H1 (cell line): Measurements from ENCODE around the gene MCHR1. TPM values are rescaled to one million over a fixed set of nuclear protein-coding genes. Genes with fewer than 3 reads are reported as not detected.

Experiments
- CTCF ChIA-PET: fragments of 300-600 bp; sonication (Branson Sonifier 250); formaldehyde crosslinking; loops from one replicate; lab custom pipeline; 2021; ENCODE audit not compliant: partially characterized antibody; lab: Charles Lee
- POLR2A ChIA-PET: fragments of 300-600 bp; sonication (Branson Sonifier 250); formaldehyde crosslinking; loops from one replicate; lab custom pipeline; 2021; ENCODE audit warnings: inconsistent platforms; ENCODE audit not compliant: partially characterized antibody; lab: Charles Lee
- DNase-seq, 2 experiments: peaks; one replicate each; pipeline versions ENCODE4 v3.0.0 to v3.0.0-alpha.2; 2010 to 2022; ENCODE audit warnings: low spot score in 2 of 2, low read depth in 1 of 2, mixed read lengths in 1 of 2
- FAIRE-seq: peaks from 2 replicates; lab custom pipeline; 2011; peaks lifted over from hg19 to GRCh38; lab: Jason Lieb, UNC
- H2AFZ ChIP-seq: 2 replicates; pipeline ENCODE4 v1.8.1; 2012; ENCODE audit warnings: low read length, inconsistent platforms
- H2AK5ac ChIP-seq: 2 replicates; pipeline ENCODE4 v1.6.1; 2013; ENCODE audit warnings: low read depth, low read length
- H2BK120ac ChIP-seq: replicated peaks from 2 replicates; pipeline ENCODE3; 2013; ENCODE audit warnings: low read depth, low read length, inconsistent platforms
- H2BK12ac ChIP-seq: 2 replicates; pipeline ENCODE4 v1.6.1; 2013; ENCODE audit warnings: low read depth, low read length
- H2BK15ac ChIP-seq: 2 replicates; pipeline ENCODE4 v1.6.1; 2013; ENCODE audit warnings: low read length
- H2BK20ac ChIP-seq: 2 replicates; pipeline ENCODE4 v1.6.1; 2013; ENCODE audit warnings: low read length
- H2BK5ac ChIP-seq: 2 replicates; pipeline ENCODE4 v1.6.1; 2013; ENCODE audit warnings: low read depth, low read length
- H3K14ac ChIP-seq: 2 replicates; pipeline ENCODE4 v1.6.1; 2013; ENCODE audit warnings: inconsistent platforms; ENCODE audit not compliant: insufficient read length
- H3K18ac ChIP-seq: 2 replicates; pipeline ENCODE4 v1.6.1; 2013; ENCODE audit warnings: low read length; ENCODE audit errors: extremely low read depth
- H3K23ac ChIP-seq: 2 replicates; pipeline ENCODE4 v1.6.1; 2013; ENCODE audit warnings: inconsistent platforms; ENCODE audit not compliant: insufficient read length
- H3K23me2 ChIP-seq: 2 replicates; pipeline ENCODE4 v1.6.1; 2013; ENCODE audit warnings: low read depth, low read length
- H3K27ac ChIP-seq: 2 replicates; pipeline ENCODE4 v1.6.1; 2011; ENCODE audit warnings: low read depth, low read length, inconsistent platforms
- H3K27me3 ChIP-seq, 4 experiments: replicated peaks in 1 of 4; 1 replicate in 1 of 4; 2 replicates in 3 of 4; pipeline versions ENCODE4 v1.6.1 to v1.8.1; 2011 to 2013; ENCODE audit warnings: low read length in 3 of 4, mild to moderate bottlenecking in 3 of 4, inconsistent platforms in 2 of 4, mixed read lengths in 2 of 4, moderate library complexity in 1 of 4; ENCODE audit not compliant: control insufficient read depth in 3 of 4, insufficient read depth in 3 of 4; ENCODE audit errors: extremely low read depth in 1 of 4
- H3K36me3 ChIP-seq, 4 experiments: 2 replicates each; pipeline versions ENCODE4 v1.6.1 to v1.8.1; 2011 to 2013; ENCODE audit warnings: mild to moderate bottlenecking in 4 of 4, low read length in 3 of 4, moderate library complexity in 2 of 4, control low read depth in 1 of 4, inconsistent platforms in 1 of 4; ENCODE audit not compliant: insufficient read depth in 4 of 4, control insufficient read depth in 2 of 4
- H3K4ac ChIP-seq: replicated peaks from 2 replicates; pipeline ENCODE3; 2013; ENCODE audit warnings: low read length, low read depth, mixed read lengths, inconsistent platforms; ENCODE audit not compliant: insufficient read length
- H3K4me1 ChIP-seq, 4 experiments: replicated peaks in 1 of 4; 1 replicate in 1 of 4; 2 replicates in 3 of 4; pipeline versions ENCODE4 v1.6.1 to v1.8.1; 2011 to 2013; ENCODE audit warnings: low read length in 3 of 4, inconsistent platforms in 2 of 4, mixed read lengths in 1 of 4; ENCODE audit not compliant: insufficient read depth in 4 of 4, control insufficient read depth in 3 of 4
- H3K4me2 ChIP-seq, 2 experiments: 2 replicates each; pipeline versions ENCODE4 v1.6.1 to v1.8.1; 2011 to 2013; ENCODE audit warnings: low read depth in 2 of 2, low read length in 2 of 2, control low read depth in 1 of 2, inconsistent platforms in 1 of 2, mild to moderate bottlenecking in 1 of 2; ENCODE audit not compliant: insufficient read depth in 1 of 2
- H3K4me3 ChIP-seq, 4 experiments: fragments of 200-600, 300-600 bp in 1 of 4; sonication (generic), shearing (Covaris generic), sonication (Bioruptor Twin) in 1 of 4; 2 replicates each; pipeline versions ENCODE4 v1.5.1 to v1.8.1; 2011 to 2016; ENCODE audit warnings: low read length in 4 of 4, low read depth in 3 of 4, control low read depth in 2 of 4, inconsistent platforms in 2 of 4, mild to moderate bottlenecking in 2 of 4, mixed read lengths in 1 of 4, moderate library complexity in 1 of 4; ENCODE audit not compliant: insufficient read depth in 2 of 4; ENCODE audit errors: extremely low read depth in 1 of 4
- H3K56ac ChIP-seq: replicated peaks from 2 replicates; pipeline ENCODE3; 2013; ENCODE audit warnings: low read depth, mild to moderate bottlenecking, mixed read lengths, low read length, inconsistent platforms; ENCODE audit not compliant: insufficient read length
- H3K79me1 ChIP-seq: 2 replicates; pipeline ENCODE4 v1.6.1; 2013; ENCODE audit warnings: low read depth, low read length, control low read depth
- H3K79me2 ChIP-seq, 2 experiments: 2 replicates each; pipeline versions ENCODE4 v1.6.1 to v1.8.1; 2012 to 2013; ENCODE audit warnings: low read length in 2 of 2, mild to moderate bottlenecking in 2 of 2, inconsistent platforms in 1 of 2; ENCODE audit not compliant: insufficient read depth in 2 of 2, control insufficient read depth in 1 of 2
- H3K9ac ChIP-seq, 4 experiments: replicated peaks in 1 of 4; 1 replicate in 1 of 4; 2 replicates in 3 of 4; pipeline versions ENCODE4 v1.6.1 to v1.8.1; 2011 to 2013; ENCODE audit warnings: low read depth in 3 of 4, low read length in 3 of 4, control low read depth in 2 of 4, mild to moderate bottlenecking in 2 of 4, moderate library complexity in 2 of 4, inconsistent platforms in 1 of 4; ENCODE audit errors: extremely low read depth in 1 of 4
- H3K9me3 ChIP-seq, 2 experiments: 2 replicates each; pipeline versions ENCODE4 v1.6.1 to v1.8.1; 2012 to 2013; ENCODE audit warnings: mild to moderate bottlenecking in 2 of 2, moderate library complexity in 2 of 2, control low read depth in 1 of 2, inconsistent platforms in 1 of 2, low read depth in 1 of 2, low read length in 1 of 2, mixed read lengths in 1 of 2; ENCODE audit not compliant: insufficient read depth in 2 of 2
- H4K20me1 ChIP-seq, 2 experiments: replicated peaks in 1 of 2; 2 replicates each; pipeline versions ENCODE3 to v1.8.1; 2011 to 2013; ENCODE audit warnings: inconsistent platforms in 2 of 2, low read length in 2 of 2, mild to moderate bottlenecking in 1 of 2; ENCODE audit not compliant: insufficient read depth in 2 of 2, control insufficient read depth in 1 of 2
- H4K5ac ChIP-seq: 2 replicates; pipeline ENCODE4 v1.6.1; 2013; ENCODE audit warnings: low read length, low read depth, mixed read lengths, inconsistent platforms; ENCODE audit not compliant: insufficient read length
- H4K8ac ChIP-seq: 2 replicates; pipeline ENCODE4 v1.8.0; 2013; ENCODE audit warnings: mild to moderate bottlenecking, moderate library complexity, low read length, inconsistent platforms; ENCODE audit not compliant: insufficient read depth; ENCODE audit errors: extremely low read depth
- H4K91ac ChIP-seq: replicated peaks from 2 replicates; pipeline ENCODE3; 2013; ENCODE audit warnings: low read length, mixed read lengths, inconsistent platforms; ENCODE audit not compliant: insufficient read length
- JUN ChIP-seq: IDR thresholded peaks from 2 replicates; pipeline ENCODE4 v1.6.1; 2011; ENCODE audit warnings: low read depth, mild to moderate bottlenecking, improper control_type of control experiment, low read length
- SUZ12 ChIP-seq: fragments of 200-600 bp; sonication (generic); IDR thresholded peaks from 2 replicates; pipeline ENCODE4 v1.6.1; 2012; ENCODE audit warnings: mild to moderate bottlenecking, inconsistent platforms, low read length, moderate library complexity, mixed read lengths
- WGBS, 2 experiments: shearing (Covaris generic) in 1 of 2; methylation state at CpG; one replicate each; pipeline versions ENCODE4 v1.1.6 to v1.1.7; 2013 to 2015; ENCODE audit warnings: low lambda C conversion rate in 2 of 2, mixed read lengths in 2 of 2, inconsistent platforms in 1 of 2, low coverage in 1 of 2, missing lambda C conversion rate in 1 of 2; ENCODE audit not compliant: insufficient replicate concordance in 2 of 2, insufficient coverage in 1 of 2, insufficient read length in 1 of 2; ENCODE audit errors: extremely low coverage in 1 of 2, missing lambda C conversion rate in 1 of 2; 5-methylcytosine and 5-hydroxymethylcytosine counted together
- polyA plus RNA-seq, 7 experiments: library from polyadenylated mRNA; depleted of rRNA in 3 of 7; stranded (reverse) in 5 of 7; unstranded in 2 of 7; fragments of >200 nt in 5 of 7; fragments of 200-250 nt in 2 of 7; gene quantifications; 1 replicate in 5 of 7; 2 replicates in 1 of 7; 4 replicates in 1 of 7; pipeline versions ENCODE4 v1.2.1 to v1.2.3, GENCODE V29; 2011 to 2013; ENCODE audit warnings: missing spikeins in 2 of 7, mixed read lengths in 2 of 7
- total RNA-seq: library from RNA; stranded (reverse); fragmentation: NEBNext Ultra II Directional; extraction: Animal tissue kit (Norgen Biotek cat#: 25700); gene quantifications from 2 replicates; pipeline ENCODE4 v1.2.1, GENCODE V29; 2021

Gene MCHR1
- total and polyA plus RNA-seq, 2 of the 8 experiments (the other 6 are each of a cell fraction or from before 2014, with no cell fraction given): 0.91 to 7.6 TPM

DNA sequence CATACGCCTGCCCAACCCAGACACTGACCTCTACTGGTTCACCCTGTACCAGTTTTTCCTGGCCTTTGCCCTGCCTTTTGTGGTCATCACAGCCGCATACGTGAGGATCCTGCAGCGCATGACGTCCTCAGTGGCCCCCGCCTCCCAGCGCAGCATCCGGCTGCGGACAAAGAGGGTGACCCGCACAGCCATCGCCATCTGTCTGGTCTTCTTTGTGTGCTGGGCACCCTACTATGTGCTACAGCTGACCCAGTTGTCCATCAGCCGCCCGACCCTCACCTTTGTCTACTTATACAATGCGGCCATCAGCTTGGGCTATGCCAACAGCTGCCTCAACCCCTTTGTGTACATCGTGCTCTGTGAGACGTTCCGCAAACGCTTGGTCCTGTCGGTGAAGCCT lies 2.2 kb downstream of the MCHR1 start:
- Histone ChIP-seq H3K27ac (no peak overlapping the region), H3K14ac (no peak overlapping the region), H3K4me1 (peaks cover 8 to 39% (median 23%) of the 10 kb centered on the region in 4 experiments), H3K4me3 (no peak overlapping the region), H3K23ac (no peak overlapping the region), H3K79me1 (no peaks in the 10 kb centered on the region), H3K18ac (no peak overlapping the region), H2BK15ac (peak overlapping the region; percentile 20; the same call in 1 of the 2 replicates), H3K79me2 (no peaks in the 10 kb centered on the region), H2AFZ (no peak overlapping the region), H3K27me3 (no peaks in the 10 kb centered on the region), H3K4me2 (no peak overlapping the region), H4K91ac (peak overlapping the region; percentile 68), H2BK5ac (peak overlapping the region; percentile 62; the same call in 1 of the 2 replicates), H2BK120ac (no peak overlapping the region), H4K8ac (peak overlapping the region; percentile 22; the same call in 1 of the 2 replicates), H2BK12ac (peak overlapping the region; percentile 94; the same call in 1 of the 2 replicates), H3K56ac (no peak overlapping the region), H3K36me3 (no peaks in the 10 kb centered on the region), H3K4ac (no peak overlapping the region), H3K9ac (no peak overlapping the region), H2BK20ac (peak overlapping the region; percentile 87; the same call in 1 of the 2 replicates), H3K23me2 (peaks cover 7% of the 10 kb centered on the region; the same call in 1 of the 2 replicates), H4K5ac (no peak overlapping the region), H2AK5ac (peak overlapping the region; percentile 11; the same call in 1 of the 2 replicates), H3K9me3 (no peaks in the 10 kb centered on the region), H4K20me1 (no peaks in the 10 kb centered on the region)
- 95% methylated on average over 19 of the region's 19 CpGs; no CpG with 5 or more reads in 1 of the 2 experiments for WGBS, 2 experiments
- FAIRE-seq (no peak), DNase-seq (no peak)
- TF ChIP-seq JUN (no peak), SUZ12 (no peak)
- POLR2A ChIA-PET: interaction anchor here (0.6 to 0.9 kb wide), 2 partner anchors 49 to 307 kb away, joined by 3 read pairs; no protein-coding TSS in a partner anchor
- CTCF ChIA-PET: interaction anchor here (0.7 to 3.9 kb wide), 8 partner anchors 24 to 194 kb away, joined by 3 to 20 read pairs (median 4); no protein-coding TSS in a partner anchor
